GM15510 (cell line): ENCODE results near the gene CNN2.

Experiments used
- POLR2A ChIP-seq: IDR thresholded peaks from 3 replicates; pipeline ENCODE4 v1.6.1; 2011; ENCODE audit warnings: borderline replicate concordance; ENCODE audit not compliant: insufficient read length; ENCODE audit errors: extremely low read depth

The CNN2 gene

DNA sequence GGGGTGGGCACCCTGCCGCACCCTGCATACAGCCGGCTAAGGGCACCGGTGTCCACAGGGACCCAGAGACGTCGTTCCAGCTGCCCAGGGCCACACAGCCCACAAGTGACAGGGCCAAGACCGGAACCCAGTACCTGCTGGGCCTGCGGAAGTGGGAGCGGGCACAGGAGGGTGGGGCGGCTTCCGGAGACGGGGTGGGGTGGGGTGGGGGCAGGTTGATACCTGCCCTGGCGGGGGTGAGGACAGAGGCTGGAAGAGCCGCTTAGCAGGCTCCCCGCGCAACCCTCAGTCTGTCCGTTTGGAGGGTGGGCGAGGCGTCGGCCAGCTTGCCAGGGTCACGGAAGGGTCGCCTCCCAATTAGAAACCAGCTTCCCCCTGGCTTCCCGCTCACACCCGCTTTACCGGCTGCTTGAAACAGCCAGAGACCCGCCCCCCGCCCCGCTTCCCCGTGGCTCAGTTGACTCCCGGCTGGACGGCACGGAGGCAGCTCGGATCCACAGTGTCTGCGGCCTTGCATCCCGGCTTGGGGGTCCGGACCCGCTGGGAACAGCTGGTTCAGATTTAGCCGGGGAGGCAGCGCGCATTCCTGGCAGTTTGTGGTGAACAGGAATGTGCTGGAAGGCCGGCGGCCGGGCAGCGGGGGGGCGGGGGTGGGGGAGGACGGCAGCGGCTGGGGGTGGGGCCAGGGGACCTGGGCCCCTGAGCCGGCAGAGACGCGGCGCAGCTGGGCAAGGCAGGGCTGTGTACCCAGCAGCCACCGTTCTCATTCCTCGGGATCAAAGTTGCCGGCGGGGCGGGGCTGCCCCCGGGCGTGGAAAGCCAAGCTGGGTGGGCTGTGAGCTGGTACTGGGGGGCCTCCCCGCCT lies 1.9 kb downstream of the CNN2 start:
- peak; percentile 55 for TF ChIP-seq POLR2A

DNA sequence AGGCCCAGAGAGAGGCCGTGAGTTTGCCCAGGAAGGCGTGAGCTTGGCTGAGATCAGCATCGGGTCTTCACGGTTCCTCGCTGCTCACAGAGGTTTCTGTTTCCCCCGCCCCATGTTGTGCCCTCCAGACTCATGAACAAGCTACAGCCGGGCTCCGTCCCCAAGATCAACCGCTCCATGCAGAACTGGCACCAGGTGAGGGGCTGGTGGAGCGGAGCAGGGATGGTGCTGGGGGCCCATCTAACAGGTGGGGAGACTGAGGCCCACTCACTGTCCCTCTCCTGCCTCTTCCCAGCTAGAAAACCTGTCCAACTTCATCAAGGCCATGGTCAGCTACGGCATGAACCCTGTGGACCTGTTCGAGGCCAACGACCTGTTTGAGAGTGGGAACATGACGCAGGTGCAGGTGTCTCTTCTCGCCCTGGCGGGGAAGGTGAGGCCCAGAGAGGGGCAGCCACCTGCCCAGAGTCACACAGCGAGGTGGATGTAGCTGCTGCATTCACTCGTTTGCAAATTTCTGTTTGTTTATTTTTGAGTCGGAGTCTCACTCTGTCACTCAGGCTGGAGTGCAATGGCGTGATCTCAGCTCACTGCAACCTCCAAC lies 6.0 kb downstream of the CNN2 start:
- TF ChIP-seq POLR2A: no peak

DNA sequence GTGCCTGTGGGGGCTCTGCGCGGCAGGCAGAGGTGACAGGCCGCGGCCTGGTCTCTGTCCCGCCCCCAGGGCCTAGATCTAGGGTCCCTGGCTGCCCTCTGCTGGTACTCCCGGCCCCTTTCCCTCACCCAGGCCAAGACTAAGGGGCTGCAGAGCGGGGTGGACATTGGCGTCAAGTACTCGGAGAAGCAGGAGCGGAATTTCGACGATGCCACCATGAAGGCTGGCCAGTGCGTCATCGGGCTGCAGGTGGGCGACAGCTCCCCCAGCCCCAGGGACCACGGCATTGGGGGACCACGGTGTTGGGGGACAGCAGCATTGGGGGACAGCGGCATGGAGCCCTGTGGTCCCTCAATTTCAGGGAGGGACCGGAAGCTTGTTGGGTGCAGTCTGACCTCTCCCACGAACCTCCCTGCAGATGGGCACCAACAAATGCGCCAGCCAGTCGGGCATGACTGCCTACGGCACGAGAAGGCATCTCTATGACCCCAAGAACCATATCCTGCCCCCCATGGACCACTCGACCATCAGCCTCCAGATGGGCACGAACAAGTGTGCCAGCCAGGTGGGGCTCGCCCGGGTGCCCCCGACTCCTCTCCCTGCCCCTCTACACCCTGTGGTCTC lies 9.7 kb downstream of the CNN2 start:
- no peak for TF ChIP-seq POLR2A

DNA sequence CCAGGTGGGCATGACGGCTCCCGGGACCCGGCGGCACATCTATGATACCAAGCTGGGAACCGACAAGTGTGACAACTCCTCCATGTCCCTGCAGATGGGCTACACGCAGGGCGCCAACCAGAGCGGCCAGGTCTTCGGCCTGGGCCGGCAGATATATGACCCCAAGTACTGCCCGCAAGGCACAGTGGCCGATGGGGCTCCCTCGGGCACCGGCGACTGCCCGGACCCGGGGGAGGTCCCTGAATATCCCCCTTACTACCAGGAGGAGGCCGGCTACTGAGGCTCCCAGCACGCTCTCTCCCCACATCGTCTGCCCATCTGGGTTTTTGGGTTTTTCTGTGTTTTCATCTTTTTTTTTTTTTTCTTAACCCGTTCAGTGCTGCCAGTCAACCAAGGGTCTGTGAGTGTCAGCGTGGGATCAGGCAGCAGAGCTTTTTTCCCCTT lies 11.2 kb downstream of the CNN2 start:
- TF ChIP-seq POLR2A: no peak

DNA sequence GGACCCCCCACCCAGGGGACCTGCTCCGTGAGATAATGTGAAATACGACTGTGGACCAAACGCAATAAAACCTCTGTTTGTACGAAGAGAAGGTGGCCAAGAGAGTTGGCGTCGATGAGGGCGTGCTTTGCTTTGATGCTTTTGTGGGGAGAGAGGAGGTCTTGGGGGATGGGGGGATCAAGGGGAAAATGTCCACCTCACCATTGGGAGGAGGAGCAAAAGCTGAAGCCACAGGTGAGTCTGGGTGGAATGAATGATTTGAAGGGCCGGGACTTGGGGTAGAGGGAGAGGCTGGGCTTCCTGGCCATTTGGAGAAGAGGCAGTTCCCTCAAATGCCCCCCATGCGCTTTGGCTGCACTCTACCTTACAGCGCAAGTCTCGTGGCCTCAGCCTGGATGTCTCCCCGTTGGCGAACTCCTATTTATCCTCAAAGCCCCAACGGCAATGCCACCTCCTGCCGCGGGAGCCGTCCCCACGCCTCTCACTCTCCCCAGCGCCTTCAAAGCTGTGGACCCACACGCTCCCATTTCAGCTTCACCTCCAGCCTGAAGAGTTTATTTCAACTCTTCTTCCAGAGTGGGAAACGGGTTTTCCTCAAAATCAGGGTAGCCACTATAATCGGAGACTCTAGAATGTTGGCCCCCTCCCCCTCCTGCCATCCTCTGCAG lies 12.7 kb downstream of the CNN2 start:
- TF ChIP-seq POLR2A: no peak

DNA sequence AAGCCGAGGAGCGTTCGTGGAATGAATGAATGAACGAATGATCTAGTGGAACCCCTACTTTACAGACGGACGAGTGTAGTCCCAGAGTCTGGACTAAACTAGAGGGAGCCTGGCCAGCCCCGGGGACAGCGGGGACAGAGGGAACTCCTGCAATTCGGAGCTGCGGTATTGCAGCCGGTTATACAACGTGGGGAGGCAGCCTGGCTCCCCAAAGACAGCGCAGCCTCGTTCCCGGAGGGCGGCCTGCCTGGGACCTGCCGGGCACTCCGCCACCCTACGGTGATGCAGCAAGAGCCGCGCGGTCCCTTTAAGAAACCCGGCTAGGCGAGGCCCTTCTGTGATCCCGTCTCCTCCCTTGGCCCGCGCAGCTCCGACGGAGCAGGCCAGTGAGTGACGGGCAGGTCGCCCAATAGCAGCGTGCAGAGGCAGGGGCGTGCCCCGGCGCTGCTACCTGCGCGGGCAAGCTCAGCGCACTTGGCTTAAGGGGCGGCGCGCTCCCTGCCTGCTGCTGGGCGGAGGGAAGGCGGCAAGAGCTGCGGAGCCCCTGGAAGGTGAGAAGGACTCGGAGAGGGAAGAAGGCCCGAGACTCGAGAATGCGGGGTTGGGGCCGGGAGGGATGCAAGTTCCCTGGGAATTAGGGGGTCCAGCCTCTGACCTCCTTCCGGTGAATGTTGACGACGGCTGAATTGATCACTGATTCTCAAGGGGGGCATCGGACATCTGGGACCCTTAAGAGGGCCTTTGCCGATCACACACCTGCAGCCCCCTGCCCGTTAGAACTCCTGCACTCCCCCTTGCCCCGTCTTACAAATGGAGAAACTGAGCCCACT lies 13.5 kb downstream of the CNN2 start, which contains the start of gene ABCA7:
ABCA7 (plus strand) TSS at position 462 of the 830 bp plus-strand sequence. CDS start 1,255 bp downstream, outside the sequence.
- peak; percentile 54 for TF ChIP-seq POLR2A

DNA sequence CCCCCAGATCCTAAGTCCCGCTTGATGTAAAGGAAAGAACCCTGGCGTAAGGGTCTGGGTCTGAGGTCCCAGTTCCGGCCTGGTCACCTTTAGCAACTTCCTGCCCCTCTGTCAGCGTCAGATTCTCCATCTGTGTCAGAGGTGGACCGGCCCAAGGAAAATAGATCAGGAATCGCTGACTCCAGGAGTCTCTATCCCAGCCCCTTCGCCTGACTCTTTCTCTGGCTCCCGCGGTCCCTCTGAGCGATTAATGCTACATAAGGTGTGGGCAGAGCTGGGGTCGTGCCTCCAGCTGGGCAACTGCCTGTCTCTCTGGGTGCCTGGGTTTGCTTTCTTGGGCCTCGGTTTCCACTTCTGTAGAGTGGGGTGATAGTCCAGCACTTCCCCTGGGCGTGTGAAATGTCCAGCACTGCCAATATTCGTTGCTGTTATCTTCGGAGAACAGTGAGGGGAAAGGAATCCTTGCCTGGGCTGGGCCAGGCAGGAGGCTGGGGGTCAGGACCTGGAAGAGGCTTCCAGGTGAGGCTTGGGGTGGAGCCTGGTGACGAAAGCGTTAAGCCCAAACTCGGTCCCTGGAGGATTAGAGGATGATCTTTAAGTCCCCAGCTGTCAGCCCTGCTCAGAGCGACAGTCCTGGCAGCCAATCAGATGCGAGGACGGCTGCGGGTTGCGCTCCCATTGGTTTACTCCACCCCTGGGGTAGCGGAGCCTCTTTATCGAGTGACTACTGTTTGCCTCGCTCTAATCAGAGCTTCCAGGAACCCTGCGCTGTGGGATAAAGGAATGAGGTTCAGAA lies 14.3 kb downstream of the CNN2 start:
- TF ChIP-seq POLR2A: no peak

DNA sequence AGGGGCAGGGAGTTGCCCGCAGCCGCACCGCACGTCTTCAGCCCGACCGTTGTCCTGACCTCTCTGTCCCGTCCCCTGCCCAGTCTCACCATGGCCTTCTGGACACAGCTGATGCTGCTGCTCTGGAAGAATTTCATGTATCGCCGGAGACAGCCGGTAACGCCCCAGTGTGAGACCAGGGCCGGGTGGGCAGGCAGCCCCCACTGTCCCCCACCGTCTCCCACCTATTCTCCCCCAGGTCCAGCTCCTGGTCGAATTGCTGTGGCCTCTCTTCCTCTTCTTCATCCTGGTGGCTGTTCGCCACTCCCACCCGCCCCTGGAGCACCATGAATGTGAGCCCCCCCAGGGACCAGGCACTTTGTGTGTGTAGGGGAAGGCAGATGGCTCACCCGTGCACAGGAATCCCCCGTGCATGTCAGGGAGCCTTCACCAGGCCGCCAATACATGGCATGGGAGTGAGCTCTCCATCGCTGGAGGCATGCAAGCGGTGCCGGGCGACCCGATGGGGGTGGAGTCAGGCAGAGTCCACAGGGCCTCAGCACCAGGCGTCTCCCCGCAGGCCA lies 14.9 kb downstream of the CNN2 start:
- TF ChIP-seq POLR2A: no peak

DNA sequence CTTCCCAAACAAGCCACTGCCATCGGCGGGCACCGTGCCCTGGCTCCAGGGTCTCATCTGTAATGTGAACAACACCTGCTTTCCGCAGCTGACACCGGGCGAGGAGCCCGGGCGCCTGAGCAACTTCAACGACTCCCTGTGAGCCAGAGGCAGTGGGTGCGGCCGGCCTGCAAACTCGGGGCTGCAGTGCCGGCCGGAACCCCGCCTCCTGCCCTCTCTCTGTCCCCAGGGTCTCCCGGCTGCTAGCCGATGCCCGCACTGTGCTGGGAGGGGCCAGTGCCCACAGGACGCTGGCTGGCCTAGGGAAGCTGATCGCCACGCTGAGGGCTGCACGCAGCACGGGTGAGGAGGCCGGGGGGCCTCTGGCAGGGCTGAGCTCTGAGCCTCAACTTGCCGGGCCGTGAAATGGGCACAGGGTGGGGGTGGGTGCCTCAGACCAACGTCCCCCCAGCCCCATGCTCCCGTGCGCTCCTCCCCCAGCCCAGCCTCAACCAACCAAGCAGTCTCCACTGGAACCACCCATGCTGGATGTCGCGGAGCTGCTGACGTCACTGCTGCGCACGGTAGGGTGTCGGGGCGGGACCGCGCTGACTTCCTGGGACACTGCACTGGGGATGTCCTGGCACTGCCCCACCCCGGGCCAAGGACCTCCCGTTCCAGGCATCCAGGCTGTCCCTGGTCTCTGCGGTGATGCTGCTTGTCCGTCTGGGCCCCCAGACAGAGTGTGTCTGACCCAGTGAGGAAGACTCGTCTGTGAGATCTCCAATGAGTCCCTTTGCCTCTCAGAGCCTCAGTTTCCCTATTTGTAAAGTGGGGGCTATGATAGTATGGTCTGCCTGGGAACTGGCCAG lies 15.7 kb downstream of the CNN2 start:
- TF ChIP-seq POLR2A: no peak

DNA sequence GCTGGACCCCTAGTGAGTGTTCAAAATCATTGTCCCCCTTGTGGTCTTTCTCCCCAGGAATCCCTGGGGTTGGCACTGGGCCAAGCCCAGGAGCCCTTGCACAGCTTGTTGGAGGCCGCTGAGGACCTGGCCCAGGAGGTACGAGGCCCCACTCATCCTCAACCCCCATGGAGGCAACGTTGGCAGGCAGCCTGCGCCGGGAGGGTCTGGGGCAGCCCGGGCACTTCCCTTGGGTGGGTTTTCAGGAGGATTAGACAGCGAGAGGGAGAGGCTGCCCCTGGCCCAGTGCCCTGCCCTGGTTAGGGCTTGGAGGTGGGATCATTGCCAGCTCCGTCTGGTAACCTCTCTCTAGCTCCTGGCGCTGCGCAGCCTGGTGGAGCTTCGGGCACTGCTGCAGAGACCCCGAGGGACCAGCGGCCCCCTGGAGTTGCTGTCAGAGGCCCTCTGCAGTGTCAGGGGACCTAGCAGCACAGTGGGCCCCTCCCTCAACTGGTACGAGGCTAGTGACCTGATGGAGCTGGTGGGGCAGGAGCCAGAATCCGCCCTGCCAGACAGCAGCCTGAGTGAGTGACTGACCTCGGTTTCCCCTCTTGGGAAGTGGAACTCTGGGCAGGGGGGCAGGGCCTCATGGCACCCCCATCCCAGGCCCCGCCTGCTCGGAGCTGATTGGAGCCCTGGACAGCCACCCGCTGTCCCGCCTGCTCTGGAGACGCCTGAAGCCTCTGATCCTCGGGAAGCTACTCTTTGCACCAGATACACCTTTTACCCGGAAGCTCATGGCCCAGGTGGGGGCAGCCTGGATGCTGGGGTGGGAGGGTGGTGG lies 16.5 kb downstream of the CNN2 start:
- no peak for TF ChIP-seq POLR2A

DNA sequence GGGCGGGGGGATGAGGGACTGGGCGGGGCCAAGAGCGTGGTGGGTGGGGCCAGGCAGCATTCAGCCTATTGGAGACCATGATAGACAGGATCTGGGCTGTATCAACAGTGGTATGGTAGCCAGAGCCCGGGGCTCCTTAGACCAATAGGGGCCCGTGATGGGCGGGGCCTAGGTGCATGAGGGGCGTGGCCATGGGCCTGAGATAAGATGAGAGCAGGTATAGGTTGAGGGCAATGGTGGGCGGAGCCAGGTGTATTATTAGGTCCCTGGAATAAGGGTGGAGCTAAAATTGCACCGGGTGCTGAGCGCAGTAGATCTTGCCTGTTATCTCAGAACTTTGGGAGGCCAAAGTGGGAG lies 18.8 kb downstream of the CNN2 start:
- TF ChIP-seq POLR2A: no peak

DNA sequence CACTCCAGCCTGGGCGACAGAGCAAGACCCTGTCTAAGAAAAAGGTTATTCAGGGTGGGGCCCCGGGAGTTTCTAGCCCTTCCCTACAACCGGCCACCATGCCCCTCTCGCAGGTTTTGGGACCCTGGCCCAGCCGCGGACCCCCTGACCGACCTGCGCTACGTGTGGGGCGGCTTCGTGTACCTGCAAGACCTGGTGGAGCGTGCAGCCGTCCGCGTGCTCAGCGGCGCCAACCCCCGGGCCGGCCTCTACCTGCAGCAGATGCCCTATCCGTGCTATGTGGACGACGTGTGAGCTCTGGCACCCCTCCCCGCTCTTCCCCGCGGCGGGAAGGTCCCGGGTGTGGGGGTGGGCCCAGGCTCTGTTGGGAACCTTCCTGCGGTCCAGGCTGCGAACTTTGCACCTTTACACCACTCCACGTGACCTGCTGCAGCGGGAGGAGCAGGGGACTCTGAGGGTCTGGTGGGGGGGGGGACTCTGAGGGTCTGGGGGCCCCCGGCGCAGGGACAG lies 19.8 kb downstream of the CNN2 start:
- no peak for TF ChIP-seq POLR2A
